Measurements from ENCODE around the gene CFAP97. TPM values are rescaled to one million over a fixed set of nuclear protein-coding genes. Genes with fewer than 3 reads are reported as not detected.
"Not testable (repeated sequence)": the region's sequence is repeated elsewhere in the genome, so short reads cannot be mapped to it uniquely, and the experiment has no call there.

Gene CFAP97
- total and polyA plus RNA-seq, 9 of the 15 experiments (the other 6 are each of a cell fraction or from before 2014, with no cell fraction given): 17.3 to 57.8 (median 44.4) TPM

DNA sequence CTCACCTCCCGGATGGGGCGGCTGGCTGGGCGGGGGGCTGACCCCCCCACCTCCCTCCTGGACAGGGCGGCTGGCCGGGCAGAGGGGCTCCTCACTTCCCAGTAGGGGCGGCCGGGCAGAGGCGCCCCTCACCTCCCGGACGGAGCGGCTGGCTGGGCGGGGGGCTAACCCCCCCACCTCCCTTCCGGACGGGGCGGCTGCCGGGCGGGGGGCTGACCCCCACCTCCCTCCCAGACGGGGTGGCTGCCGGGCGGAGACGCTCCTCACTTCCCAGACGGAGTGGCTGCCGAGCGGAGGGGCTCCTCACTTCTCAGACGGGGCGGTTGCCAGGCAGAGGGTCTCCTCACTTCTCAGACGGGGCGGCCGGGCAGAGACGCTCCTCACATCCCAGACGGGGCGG is 36.7 kb upstream of the CFAP97 start:
- WGBS (ENCODE audit: insufficient coverage, low coverage, missing lambda C conversion rate): no CpG with 5 or more reads among the region's 32 CpGs
- H2AFZ ChIP-seq (ENCODE audit: low read depth, low read length); CTCF ChIA-PET (ENCODE audit: low intra/inter-chr PET ratio); DNase-seq (ENCODE audit: extremely low read depth in 1 of 4, low spot score in 3 of 4); H3K4me2 ChIP-seq (ENCODE audit: insufficient read depth, low read length); H3K4me1 ChIP-seq (replicated peaks in 1 of 2; ENCODE audit: control insufficient read depth in 2 of 2, insufficient read depth in 2 of 2, low read length in 2 of 2); H3K27ac ChIP-seq (ENCODE audit: extremely low read depth, low read depth, low read length); BruUV-seq (replicated peaks); intact Hi-C loops (cut with micrococcal nuclease); H3K9me1 ChIP-seq (ENCODE audit: control insufficient read depth, insufficient read depth, low read length); POLR2A ChIA-PET; H3K27me3 ChIP-seq (ENCODE audit: control insufficient read depth in 2 of 2, insufficient read depth in 2 of 2, low read length in 2 of 2); in situ Hi-C loops (cut with MboI); H3K79me2 ChIP-seq (ENCODE audit: control insufficient read depth, insufficient read depth, low read length); H3K36me3 ChIP-seq (ENCODE audit: control insufficient read depth, insufficient read depth, low read length); H3K4me3 ChIP-seq; H3K9ac ChIP-seq (ENCODE audit: insufficient read depth in 1 of 2, low read depth in 2 of 2, low read length in 2 of 2); H3K9me3 ChIP-seq (replicated peaks; ENCODE audit: control insufficient read depth, insufficient read depth, low read depth, low read length); ATAC-seq; H4K20me1 ChIP-seq (replicated peaks; ENCODE audit: control insufficient read depth, insufficient read depth, low read length); FAIRE-seq: not testable (repeated sequence)

- BruUV-seq (replicated peaks): no TSS peak
- no peak overlapping the region for H3K9ac ChIP-seq (ENCODE audit: insufficient read depth in 1 of 2, low read depth in 2 of 2, low read length in 2 of 2)
- H3K27ac ChIP-seq (ENCODE audit: extremely low read depth, low read depth, low read length): no peak overlapping the region
- TF ChIP-seq USF1 (CRISPR knock-in tag; IDR thresholded peaks at IDR 0.05) (no peak), NFIC (IDR thresholded peaks at IDR 0.05) (peak; percentile 60)
- H3K4me3 ChIP-seq: no peak overlapping the region
- DNase-seq (ENCODE audit: extremely low read depth in 1 of 4, low spot score in 3 of 4): no peak
- FAIRE-seq: no peak
- in situ Hi-C loops (cut with MboI): no loop called here
- 87% methylated on average over 4 of the region's 4 CpGs for WGBS (ENCODE audit: insufficient coverage, low coverage, missing lambda C conversion rate)
- 0 out of 2 replicates have a peak, but pooled peaks cover 1% of the 10 kb centered on the region for H3K9me3 ChIP-seq (replicated peaks; ENCODE audit: control insufficient read depth, insufficient read depth, low read depth, low read length)
- no peak for ATAC-seq
- H3K36me3 ChIP-seq (ENCODE audit: control insufficient read depth, insufficient read depth, low read length): no peaks in the 10 kb centered on the region
- no peak overlapping the region for H2AFZ ChIP-seq (ENCODE audit: low read depth, low read length)
- no peaks in the 10 kb centered on the region for H3K9me1 ChIP-seq (ENCODE audit: control insufficient read depth, insufficient read depth, low read length)
- POLR2A ChIA-PET: no interaction called here
- no peak overlapping the region for H3K4me2 ChIP-seq (ENCODE audit: insufficient read depth, low read length)
- peaks cover 4 to 7% of the 10 kb centered on the region in 2 experiments; a peak in 4 of 5 replicates for H3K4me1 ChIP-seq (replicated peaks in 1 of 2; ENCODE audit: control insufficient read depth in 2 of 2, insufficient read depth in 2 of 2, low read length in 2 of 2)
- H3K79me2 ChIP-seq (ENCODE audit: control insufficient read depth, insufficient read depth, low read length): peaks cover 3% of the 10 kb centered on the region; the same call in 2 of the 3 replicates
- CTCF ChIA-PET (ENCODE audit: low intra/inter-chr PET ratio): no interaction called here
- intact Hi-C loops (cut with micrococcal nuclease): no loop called here
- no peaks in the 10 kb centered on the region for H3K27me3 ChIP-seq (ENCODE audit: control insufficient read depth in 2 of 2, insufficient read depth in 2 of 2, low read length in 2 of 2)
- H4K20me1 ChIP-seq (replicated peaks; ENCODE audit: control insufficient read depth, insufficient read depth, low read length): peaks cover 3% of the 10 kb centered on the region; the same call in 1 of the 2 replicates
Measured at GRCh38 chr4:185238750-185239149, 35.0 kb upstream of the CFAP97 start.
